ENCODE data around the gene PSMB5. TPM values are rescaled to one million over a fixed set of nuclear protein-coding genes. Genes with fewer than 3 reads are reported as not detected.
A peak's percentile ranks its signal among the peaks of the same experiment; 100 is the strongest.

Gene PSMB5
- total and polyA plus RNA-seq, 2 experiments from 2014 or later: 171 to 319 TPM

GRCh38 chr14:23035303-23036144 lies 824 bp upstream of the PSMB5 start:
- Histone ChIP-seq H3K4me2 (peak overlapping the region; percentile 66), H3K36me3 (replicated peaks; ENCODE audit: insufficient read depth, low read depth) (no peaks in the 10 kb centered on the region), H3K79me2 (peaks cover 40% of the 10 kb centered on the region), H3K9me2 (replicated peaks; ENCODE audit: insufficient read depth) (no peaks in the 10 kb centered on the region), H3K27ac (peak overlapping the region; percentile 95), H3K9me3 (ENCODE audit: low read depth) (no peaks in the 10 kb centered on the region), H4K20me1 (ENCODE audit: insufficient read depth, poor library complexity, severe bottlenecking) (no peaks in the 10 kb centered on the region), H3K4me3 (no peak overlapping the region), H3K4me1 (ENCODE audit: insufficient read depth) (peaks cover 11% of the 10 kb centered on the region), H2AFZ (peak overlapping the region; percentile 80), H3K27me3 (no peaks in the 10 kb centered on the region)
- TF ChIP-seq EZH2phosphoT487 (IDR thresholded peaks at IDR 0.05; ENCODE audit: low read depth, severe bottlenecking, unreplicated experiment): no peak
- no peak for TF ChIP-seq EZH2 (IDR thresholded peaks at IDR 0.05; ENCODE audit: borderline replicate concordance)
- TF ChIP-seq, protein P1, sequence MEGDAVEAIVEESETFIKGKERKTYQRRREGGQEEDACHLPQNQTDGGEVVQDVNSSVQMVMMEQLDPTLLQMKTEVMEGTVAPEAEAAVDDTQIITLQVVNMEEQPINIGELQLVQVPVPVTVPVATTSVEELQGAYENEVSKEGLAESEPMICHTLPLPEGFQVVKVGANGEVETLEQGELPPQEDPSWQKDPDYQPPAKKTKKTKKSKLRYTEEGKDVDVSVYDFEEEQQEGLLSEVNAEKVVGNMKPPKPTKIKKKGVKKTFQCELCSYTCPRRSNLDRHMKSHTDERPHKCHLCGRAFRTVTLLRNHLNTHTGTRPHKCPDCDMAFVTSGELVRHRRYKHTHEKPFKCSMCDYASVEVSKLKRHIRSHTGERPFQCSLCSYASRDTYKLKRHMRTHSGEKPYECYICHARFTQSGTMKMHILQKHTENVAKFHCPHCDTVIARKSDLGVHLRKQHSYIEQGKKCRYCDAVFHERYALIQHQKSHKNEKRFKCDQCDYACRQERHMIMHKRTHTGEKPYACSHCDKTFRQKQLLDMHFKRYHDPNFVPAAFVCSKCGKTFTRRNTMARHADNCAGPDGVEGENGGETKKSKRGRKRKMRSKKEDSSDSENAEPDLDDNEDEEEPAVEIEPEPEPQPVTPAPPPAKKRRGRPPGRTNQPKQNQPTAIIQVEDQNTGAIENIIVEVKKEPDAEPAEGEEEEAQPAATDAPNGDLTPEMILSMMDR (IDR thresholded peaks at IDR 0.05; ENCODE audit: poor library complexity): no peak
- WGBS (ENCODE audit: low lambda C conversion rate, missing lambda C conversion rate): 72% methylated on average over 14 of the region's 14 CpGs
- DNase-seq (ENCODE audit: low spot score): no peak

DNA sequence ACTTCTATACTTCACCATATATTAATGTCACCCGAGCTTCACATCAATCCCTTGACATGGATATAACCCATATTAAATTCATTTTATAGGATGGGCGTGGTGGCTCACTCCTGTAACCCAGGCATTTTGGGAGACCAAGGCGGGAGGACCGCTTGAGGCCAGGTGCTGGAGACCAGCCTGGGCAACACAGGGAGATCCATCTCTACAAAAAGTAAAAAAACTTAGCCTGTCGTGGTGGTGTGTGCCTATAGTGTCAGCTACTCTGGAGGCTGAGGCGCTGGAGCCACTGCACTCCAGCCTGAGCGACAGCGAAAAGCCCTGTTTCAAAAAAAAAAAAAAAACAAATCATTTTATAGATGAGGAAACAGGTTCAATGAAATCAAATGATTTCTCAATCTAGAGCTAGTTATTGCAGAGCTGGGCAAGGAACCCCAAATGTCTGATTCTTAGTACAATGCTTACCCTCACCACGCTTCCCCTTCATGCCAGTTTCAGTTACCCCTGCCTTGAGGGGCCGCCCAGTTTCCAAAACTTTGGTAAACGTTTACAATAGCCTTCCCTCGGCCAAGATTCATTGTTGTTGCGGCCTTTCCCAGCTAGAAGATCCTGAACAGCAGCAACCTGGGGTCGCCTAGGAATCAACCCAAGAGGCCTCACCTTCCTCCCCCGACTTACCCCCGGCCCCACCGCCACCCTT lies 751 bp downstream of the PSMB5 start:
- peak overlapping the region; percentile 85 for H3K4me2 ChIP-seq
- H3K36me3 ChIP-seq (replicated peaks; ENCODE audit: insufficient read depth, low read depth): no peaks in the 10 kb centered on the region
- no peaks in the 10 kb centered on the region for H4K20me1 ChIP-seq (ENCODE audit: insufficient read depth, poor library complexity, severe bottlenecking)
- peaks cover 11% of the 10 kb centered on the region for H3K4me1 ChIP-seq (ENCODE audit: insufficient read depth)
- H2AFZ ChIP-seq: peak overlapping the region; percentile 80
- H3K27ac ChIP-seq: peak overlapping the region; percentile 95
- H3K9me3 ChIP-seq (ENCODE audit: low read depth): no peaks in the 10 kb centered on the region
- 39% methylated on average over 17 of the region's 17 CpGs for WGBS (ENCODE audit: low lambda C conversion rate, missing lambda C conversion rate)
- H3K27me3 ChIP-seq: no peaks in the 10 kb centered on the region
- H3K79me2 ChIP-seq: peaks cover 51% of the 10 kb centered on the region
- TF ChIP-seq EZH2 (IDR thresholded peaks at IDR 0.05; ENCODE audit: borderline replicate concordance): no peak
- TF ChIP-seq, protein P1 (IDR thresholded peaks at IDR 0.05; ENCODE audit: poor library complexity): no peak
- no peak for TF ChIP-seq EZH2phosphoT487 (IDR thresholded peaks at IDR 0.05; ENCODE audit: low read depth, severe bottlenecking, unreplicated experiment)
- DNase-seq (ENCODE audit: low spot score): no peak
- H3K9me2 ChIP-seq (replicated peaks; ENCODE audit: insufficient read depth): no peaks in the 10 kb centered on the region
- H3K4me3 ChIP-seq: peak overlapping the region; percentile 42

DNA sequence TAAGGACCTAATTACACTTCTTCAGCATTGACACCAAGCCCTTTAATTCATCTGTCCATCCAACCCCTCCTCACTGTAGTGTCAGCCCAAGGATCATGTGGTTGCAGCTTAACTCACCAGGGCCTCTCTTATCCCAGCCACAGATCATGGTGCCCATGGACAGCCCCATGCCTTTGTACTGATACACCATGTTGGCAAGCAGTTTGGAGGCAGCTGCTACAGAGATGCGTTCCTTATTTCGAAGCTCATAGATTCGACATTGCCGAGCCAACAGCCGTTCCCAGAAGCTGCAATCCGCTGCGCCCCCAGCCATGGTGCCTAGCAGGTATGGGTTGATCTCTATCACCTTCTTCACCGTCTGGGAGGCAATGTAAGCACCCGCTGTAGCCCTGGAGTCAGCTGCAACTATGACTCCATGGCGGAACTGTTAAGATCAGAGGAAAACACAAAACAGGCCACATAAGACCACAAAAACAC lies 1.4 kb downstream of the PSMB5 start:
- no peak for DNase-seq (ENCODE audit: low spot score)
- H3K4me3 ChIP-seq: peak overlapping the region; percentile 42
- no peak overlapping the region for H3K27ac ChIP-seq
- no peaks in the 10 kb centered on the region for H4K20me1 ChIP-seq (ENCODE audit: insufficient read depth, poor library complexity, severe bottlenecking)
- TF ChIP-seq EZH2phosphoT487 (IDR thresholded peaks at IDR 0.05; ENCODE audit: low read depth, severe bottlenecking, unreplicated experiment) (no peak), EZH2 (IDR thresholded peaks at IDR 0.05; ENCODE audit: borderline replicate concordance) (no peak)
- TF ChIP-seq, protein P1 (IDR thresholded peaks at IDR 0.05; ENCODE audit: poor library complexity): no peak
- H3K27me3 ChIP-seq: no peaks in the 10 kb centered on the region
- peak overlapping the region; percentile 85 for H3K4me2 ChIP-seq
- H3K4me1 ChIP-seq (ENCODE audit: insufficient read depth): peaks cover 11% of the 10 kb centered on the region
- H2AFZ ChIP-seq: no peak overlapping the region
- no peaks in the 10 kb centered on the region for H3K9me2 ChIP-seq (replicated peaks; ENCODE audit: insufficient read depth)
- H3K79me2 ChIP-seq: peaks cover 51% of the 10 kb centered on the region
- 91% methylated on average over 10 of the region's 10 CpGs for WGBS (ENCODE audit: low lambda C conversion rate, missing lambda C conversion rate)
- no peaks in the 10 kb centered on the region for H3K9me3 ChIP-seq (ENCODE audit: low read depth)
- no peaks in the 10 kb centered on the region for H3K36me3 ChIP-seq (replicated peaks; ENCODE audit: insufficient read depth, low read depth)

Measured in hepatocyte (in vitro differentiated cells).